NK-92 (cell line): ENCODE measurements around the gene ZNF701.
"Not testable (repeated sequence)": the region's sequence is repeated elsewhere in the genome, so short reads cannot be mapped to it uniquely, and the experiment has no call there.

ENCODE experiments used
- DNase-seq: peaks from one replicate; lab custom pipeline; 2025; ENCODE audit not compliant: unreplicated experiment; lab: John Stamatoyannopoulos, UW

Gene ZNF701

DNA sequence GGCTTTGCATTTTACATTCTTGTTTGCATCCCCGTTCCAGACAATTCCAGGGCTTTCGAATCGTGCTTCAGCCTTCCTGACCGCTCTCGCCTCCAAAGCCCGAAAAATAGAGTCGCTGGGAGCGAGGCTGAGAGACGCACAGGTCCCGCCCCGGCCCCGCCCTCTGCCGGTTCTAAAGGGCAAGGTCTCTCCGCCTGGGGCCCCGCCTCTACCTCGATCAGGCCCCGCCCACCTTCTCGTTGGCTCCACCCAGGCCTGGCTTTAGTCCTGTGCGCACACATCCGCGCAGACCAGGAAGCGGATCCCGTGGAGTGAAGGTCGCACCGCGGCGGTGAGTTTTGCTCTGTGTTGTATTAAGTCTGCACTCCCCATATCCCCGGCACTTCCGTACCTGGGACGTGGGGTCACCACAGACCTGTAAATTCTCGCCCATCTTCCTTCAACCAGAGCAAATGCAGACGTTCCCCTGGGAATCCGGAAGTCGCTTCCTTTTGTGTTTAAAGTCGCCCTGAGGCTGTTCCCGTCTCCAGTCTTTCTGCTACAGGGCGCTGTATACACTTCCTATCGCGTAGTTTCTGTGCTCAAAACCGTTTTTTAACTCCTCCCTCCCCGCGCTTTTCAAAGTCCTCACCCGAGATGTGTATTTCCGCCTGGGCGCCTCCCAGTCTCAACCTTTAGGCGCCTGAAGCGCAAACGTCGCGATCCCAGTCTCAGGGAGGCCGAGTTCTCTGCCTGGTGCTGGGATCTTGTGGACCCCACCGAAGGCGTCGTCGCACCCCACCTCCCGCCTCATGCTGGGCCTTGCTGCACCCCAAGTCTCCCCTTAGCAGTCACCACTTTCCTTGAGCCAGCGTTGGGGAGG is at the start of gene ZNF701:
Gene ZNF701 (plus strand): TSS at position 288 of the 862 bp plus-strand sequence. CDS start 3,861 bp downstream, outside the sequence.
- peak; percentile 56 for DNase-seq

DNA sequence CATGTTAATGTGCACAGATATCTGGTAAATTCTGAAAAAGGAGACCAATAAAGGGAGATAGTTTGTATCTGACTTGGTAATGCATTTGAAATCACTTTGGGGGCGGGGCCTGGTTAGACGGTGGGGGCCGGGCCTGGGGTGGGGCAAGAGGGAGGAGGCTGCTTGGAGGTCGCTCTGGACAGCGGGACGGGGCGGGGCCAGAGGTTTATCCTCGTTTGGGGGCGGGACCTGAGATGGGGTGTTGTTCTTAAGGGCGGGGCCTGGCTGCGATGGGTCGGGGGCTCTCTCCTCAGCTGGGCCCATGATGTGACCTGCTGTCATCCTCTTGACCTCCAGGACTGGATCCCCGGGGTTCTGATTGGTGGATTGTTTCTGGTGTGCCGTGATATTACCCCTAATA is 47.5 kb upstream of the ZNF701 start:
- DNase-seq, result no peak

DNA sequence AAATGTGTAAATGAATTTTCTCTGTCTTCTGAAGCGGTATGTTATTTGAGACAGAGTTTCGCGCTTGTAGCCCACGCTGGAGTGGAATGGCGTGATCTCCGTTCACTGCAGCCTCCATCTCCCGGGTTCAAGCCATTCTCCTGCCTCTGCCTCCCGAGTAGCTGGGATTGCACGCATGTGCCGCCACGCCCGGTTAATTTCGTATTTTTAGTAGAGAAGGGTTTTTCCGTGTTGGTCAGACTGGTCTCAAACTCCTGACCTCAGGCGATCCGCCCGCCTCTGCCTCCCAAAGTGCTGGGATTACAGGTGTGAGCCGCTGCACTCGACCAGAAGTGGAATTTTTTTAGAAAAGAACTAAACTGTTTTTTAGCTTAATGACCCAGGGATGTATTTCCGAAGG is 46.0 kb upstream of the ZNF701 start:
- DNase-seq, result no peak

DNA sequence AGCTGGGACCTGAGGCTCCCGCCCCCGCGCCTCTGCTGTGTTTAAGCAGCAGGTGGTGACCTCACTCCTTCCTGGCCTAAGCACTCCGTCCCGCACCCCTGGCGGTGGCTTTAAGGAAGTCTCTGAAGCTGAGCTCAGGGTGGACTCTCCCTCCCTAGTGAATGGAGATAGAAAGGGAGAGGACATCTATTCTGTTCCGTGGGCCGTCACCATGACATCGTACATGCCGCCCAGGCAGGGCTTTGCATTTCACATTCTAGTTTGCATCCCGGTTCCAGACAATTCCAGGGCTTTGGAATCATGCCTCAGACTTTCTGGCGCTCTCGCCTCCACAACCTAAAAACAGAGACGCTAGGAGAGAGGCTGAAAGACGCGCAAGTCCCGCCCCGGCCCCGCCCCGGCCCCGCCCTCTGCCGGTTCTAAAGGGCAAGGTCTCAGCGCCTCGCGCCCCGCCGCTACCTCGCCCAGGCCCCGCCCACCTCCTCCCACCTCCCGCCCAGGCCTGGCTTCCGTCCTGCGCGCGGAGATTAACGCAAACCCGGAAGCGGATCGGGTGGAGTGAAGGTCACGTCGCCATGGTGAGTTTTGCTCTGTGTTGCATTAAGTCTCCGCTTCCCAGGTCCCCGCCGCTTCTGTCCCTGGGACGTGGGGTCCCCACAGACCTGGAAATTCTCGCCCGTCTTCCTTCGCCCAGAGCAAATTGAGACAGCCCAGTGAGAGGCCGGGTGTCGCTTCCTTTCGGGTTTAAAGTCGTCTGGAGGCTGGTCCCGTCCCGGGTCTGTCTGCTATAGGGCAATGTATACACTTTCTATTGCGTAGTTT is 42.7 kb upstream of the ZNF701 start, which contains the start of gene ZNF808:
Gene ZNF808 (plus strand): TSS at position 535 of the 822 bp plus-strand sequence. CDS start 15,617 bp downstream, outside the sequence.
- peak; percentile 80 for DNase-seq

DNA sequence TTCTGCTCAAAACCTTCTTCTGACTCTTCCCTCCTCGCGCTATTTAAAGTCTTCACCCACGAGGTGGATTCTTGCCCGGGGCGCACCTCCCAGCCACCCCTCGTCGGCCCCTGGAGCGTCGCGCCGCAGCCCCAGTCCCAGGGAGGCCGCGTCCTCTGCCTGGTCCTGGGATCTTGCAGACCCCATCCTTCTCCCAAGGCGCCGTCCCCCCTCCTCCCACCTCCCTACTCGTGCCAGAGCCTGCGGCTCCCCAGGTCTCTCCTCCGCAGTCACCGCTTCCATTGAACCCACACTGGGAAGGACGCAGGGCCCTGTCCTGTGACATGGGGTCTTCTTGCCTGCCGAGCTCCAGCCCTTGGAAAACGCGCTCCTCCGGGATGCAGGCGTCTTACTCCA is 42.1 kb upstream of the ZNF701 start:
- no peak for DNase-seq

DNA sequence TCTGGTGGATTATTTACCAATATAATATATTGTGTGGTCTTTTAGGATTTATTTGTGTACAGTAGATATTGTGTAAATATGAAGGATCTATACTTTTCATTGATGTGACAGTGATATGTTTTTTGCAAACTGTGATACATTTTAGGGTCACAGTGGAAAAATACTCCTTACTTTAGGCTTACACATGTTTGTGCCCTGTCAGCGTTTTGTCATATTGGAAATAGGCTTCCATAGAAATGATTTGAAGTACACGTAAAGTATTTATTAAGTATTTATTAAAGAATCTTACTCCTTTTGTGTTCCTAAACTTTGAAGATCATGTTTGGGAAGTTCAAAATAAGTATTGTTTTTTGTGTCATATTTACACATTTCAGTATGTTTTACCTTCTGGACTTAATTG is 37.6 kb upstream of the ZNF701 start:
- no peak for DNase-seq

DNA sequence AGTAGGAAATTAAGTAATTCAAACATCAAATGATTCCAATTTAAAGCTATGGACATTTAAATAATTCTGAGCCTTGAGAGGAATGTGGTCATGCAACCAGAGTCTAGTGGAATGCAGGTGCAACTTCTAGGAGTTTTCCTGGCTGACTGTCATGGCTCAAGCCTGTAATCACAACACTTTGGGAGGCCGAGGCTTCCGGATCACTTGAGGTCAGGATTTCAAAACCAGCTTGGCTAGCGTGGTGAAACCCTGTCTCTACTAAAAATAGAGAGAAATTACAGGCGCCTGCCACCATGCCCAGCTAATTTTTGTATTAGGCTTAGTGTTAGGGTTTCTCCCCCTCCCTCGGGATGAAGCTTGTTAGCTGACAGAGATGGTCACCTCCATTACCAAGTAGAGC is 36.2 kb upstream of the ZNF701 start:
- no peak for DNase-seq

DNA sequence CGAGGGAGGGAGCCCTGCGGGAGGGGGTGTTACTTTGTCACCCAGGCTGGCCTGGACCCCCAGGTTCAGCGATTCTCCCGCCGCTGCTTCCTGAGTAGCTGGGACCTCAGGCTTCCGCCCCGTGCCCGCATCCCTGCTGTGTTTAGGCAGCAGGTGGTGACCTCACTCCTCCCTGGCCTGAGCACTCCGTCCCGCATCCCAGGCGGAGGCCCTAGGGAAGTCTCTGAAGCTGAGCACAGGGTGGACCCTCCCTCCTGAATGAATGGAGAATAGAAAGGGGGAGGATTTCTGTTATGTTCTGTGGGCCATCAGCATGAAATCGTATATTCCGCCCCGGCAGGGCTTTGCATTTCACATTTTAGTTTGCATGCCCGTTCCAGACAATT is 34.7 kb upstream of the ZNF701 start:
- not testable (repeated sequence) for DNase-seq

DNA sequence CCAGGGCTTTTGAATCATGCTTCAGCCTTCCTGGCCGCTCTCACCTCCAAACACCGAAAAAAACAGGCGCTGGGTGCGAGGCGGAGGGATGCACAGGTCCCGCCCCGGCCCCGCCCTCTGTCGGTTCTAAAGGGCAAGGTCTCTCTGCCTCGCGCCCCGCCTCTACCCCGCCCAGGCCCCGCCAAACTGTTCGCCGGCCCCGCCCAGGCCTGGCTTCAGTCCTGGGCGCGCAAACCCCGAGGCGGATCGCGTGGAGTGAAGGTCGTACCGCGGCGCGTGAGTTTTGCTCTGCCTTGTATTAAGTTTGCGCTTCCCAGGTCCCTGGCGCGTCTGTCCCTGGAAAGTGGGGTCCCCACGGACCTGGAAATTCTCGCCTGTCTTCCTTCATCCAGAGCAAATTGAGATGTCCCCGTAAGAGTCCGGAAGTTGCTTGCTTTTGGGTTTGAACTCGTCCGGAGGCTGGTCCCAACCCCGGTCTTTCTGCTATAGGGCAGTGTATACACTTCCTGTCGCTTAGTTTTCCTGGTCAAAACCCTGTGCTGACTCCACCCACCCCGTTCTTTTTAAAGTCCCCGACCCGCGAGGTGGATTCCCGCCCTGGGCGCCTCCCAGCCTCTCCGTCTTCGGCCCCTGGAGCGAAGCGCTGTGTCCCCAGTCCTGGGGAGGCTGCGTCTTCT is 34.2 kb upstream of the ZNF701 start:
- peak; percentile 28 for DNase-seq

DNA sequence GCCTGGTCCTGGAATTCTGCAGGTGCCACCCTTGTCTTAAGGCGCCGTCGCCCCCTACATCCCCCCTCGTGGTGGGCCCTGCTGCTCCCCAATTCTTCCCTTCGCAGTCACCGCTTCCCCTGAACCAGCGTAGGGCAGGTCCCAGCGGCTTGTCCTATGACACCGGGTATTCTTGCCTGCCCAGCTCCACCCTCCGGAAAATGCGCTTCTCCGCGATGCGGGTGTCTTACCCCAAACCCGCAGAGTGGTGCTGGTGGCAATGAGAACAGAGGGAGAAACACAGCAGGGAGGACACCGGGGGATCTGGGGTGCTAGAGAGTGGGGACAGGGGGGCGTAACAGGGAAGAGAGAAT is 33.7 kb upstream of the ZNF701 start:
- DNase-seq, result no peak

DNA sequence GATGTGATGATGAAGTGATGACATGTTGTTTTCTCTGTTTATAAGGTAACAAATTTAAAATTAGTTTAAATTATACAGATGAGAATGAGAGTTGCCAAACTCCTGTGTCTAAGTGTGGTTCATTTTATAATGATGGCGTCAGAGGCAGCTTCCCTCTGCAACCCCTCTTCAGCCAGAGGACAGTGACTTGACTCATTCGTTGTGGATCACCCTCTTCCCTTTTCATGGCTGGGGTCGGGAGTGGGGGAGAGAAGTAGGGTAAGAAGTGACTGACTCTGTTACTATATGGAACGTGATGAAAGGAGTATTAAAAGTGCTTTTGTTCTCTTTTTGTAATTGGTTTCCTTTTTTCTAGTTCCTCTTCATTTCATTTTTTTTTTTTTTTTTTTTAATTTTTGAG is 31.3 kb upstream of the ZNF701 start:
- not testable (repeated sequence) for DNase-seq

DNA sequence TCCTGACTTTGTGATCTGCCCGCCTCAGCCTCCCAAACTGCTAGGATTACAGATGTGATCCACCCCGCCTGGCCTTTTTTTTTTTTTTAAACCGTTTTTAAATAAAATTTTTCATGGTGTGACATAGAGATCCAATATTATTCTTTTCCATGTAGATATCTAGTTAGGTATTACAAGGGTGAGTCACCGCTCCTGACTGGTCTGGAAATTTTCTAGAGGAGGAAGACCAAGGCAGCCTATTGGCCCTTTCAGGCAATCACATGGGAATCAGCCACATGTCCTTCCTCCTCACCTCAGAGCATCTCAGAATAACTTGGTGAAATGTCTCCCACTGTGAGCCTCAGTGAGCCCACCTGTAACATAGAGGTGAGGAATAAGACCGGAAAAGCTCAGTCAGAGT is 28.9 kb upstream of the ZNF701 start:
- DNase-seq, result not testable (repeated sequence)

DNA sequence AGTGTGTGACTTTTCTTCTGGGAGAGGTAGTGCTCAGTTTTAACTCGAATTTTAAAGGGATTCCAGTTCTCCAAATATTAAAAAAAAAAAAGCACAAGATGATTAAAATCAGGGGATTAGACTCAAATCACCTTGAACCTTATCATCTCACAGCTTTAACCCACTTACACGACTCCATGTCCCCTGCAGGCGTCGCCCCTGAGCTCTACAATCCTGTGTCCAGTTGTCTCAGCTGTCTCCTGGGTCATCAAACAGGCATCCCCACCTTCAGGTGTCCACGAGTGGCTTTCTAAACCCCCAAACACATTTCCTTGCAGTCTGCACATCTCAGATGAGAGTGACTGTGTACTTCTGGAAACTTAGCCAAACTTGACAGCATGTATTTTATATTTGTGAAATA is 28.5 kb upstream of the ZNF701 start:
- no peak for DNase-seq

DNA sequence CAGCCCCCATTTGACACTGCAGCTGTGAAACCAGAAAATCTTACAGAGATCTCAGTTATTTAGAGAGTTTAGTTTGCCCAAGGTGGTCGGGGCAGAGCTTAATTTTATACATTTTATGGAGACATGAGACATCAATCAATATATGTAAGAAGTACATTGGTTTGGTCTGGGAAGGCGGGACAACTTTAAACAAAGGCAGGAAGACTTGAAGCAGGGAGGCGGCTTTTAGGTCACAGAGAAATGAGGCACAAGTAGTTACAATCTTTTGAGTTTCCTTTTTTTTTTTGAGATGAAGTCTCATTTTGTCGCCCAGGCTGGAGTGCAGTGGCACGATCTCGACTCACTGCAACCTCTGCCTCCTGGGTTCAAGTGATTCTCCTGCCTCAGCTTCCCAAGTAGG is 27.5 kb upstream of the ZNF701 start:
- DNase-seq, result not testable (repeated sequence)

DNA sequence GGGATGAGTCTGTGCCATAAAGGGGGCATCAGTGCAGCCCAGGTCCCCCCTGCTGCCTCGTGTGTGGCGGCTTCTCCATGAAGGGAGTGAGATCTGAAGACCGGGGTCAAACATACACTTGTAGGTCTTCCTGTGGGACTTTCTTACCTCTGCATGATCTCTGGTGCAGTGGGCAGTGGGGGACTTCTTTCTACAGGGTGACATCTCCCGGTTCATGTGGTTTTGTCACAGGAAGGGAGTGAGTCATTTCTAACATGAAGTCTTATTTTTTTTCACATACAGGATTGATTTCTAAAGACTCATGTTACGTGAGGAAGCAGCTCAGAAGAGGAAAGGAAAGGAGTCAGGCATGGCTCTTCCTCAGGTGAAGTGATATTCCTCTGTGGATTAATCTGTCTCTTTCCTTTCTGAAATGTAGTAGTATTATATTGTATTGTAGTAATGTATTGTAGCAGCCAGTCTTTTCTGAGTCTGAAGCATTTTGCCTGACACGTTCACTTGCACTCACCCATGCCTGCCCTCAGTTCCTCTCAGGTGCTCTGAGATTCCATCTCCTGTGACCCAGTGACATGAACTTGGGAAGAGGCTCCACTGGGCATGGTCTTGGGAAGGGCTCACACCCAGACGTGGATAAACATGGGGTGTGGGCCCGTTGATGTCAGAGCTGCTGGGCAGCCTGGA is 27.0 kb upstream of the ZNF701 start:
- DNase-seq, result no peak

DNA sequence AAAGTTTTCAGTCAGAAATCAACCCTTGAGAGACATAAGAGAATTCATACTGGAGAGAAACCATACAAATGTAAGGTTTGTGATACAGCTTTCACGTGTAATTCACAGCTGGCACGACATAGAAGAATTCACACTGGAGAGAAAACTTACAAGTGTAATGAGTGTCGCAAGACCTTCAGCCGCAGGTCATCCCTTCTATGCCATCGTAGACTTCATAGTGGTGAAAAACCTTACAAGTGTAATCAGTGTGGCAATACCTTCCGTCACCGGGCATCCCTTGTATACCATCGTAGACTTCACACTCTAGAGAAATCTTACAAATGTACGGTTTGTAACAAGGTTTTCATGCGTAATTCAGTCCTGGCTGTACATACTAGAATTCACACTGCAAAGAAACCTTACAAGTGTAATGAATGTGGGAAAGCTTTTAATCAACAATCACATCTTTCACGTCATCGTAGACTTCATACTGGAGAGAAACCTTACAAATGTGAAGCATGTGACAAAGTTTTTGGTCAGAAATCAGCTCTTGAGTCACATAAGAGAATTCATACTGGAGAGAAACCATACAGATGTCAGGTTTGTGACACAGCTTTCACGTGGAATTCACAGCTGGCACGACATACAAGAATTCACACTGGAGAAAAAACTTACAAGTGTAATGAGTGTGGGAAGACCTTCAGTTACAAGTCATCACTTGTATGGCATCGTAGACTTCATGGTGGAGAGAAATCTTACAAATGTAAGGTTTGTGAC is 15.7 kb upstream of the ZNF701 start:
- no peak for DNase-seq

DNA sequence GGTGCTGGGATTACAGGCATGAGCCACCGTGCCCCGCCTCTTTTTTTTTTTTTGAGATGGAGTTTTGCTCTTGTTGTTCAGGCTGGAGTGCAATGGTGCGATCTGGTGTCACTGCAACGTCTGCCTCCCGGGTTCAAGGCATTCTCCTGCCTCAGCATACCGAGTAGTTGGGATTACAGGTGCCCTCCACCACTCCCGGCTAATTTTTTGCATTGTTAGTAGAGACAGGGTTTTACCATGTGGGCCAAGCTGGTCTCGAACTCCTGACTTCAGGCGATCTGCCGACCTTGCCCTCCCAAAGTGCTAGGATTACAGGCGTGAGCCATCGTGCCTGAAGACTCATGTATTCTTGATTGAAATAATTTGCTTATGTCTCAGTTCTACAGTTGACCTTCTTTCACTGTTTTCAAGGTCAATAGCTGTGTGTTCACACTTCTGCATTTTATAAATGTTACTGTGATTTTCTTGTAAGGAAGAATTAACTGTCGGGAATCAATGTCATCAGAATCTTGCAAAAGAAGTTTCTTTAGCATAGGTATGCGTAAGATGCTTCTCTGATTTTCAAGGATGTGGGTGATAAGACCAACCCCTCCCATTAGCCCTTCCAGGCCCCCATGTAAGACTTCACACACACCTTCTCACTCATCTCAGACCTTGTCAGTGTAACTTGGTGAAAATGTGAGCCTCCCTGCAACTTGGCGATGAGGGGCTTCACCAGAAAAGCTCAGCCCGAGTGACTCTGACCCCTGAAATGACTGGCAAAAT is 12.7 kb upstream of the ZNF701 start:
- DNase-seq, result no peak

DNA sequence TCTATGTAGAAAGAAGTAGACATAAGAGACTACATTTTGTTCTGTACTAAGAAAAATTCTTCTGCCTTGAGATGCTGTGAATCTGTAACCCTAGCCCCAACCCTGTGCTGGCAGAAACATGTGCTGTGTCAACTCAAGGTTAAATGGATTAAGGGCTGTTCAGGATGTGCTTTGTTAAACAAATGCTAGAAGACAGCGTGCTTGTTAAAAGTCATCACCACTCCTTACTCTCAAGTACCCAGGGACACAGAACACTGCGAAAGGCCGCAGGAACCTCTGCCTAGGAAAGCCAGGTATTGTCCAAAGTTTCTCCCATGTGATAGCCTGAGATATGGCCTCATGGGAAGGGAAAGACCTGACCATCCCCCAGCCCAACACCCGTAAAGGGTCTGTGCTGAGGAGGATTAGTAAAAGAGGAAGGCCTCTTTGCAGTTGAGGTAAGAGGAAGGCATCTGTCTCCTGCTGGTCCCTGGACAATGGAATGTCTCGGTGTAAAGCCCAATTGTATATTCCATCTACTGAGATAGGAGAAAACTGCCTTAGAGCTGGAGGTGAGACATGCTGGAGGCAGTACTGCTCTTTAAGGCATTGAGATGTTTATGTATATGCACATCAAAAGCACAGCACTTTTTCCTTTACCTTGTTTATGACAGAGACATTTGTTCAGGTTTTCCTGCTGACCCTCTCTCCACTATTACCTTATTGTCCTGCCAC is 11.2 kb upstream of the ZNF701 start:
- DNase-seq, result not testable (repeated sequence)

DNA sequence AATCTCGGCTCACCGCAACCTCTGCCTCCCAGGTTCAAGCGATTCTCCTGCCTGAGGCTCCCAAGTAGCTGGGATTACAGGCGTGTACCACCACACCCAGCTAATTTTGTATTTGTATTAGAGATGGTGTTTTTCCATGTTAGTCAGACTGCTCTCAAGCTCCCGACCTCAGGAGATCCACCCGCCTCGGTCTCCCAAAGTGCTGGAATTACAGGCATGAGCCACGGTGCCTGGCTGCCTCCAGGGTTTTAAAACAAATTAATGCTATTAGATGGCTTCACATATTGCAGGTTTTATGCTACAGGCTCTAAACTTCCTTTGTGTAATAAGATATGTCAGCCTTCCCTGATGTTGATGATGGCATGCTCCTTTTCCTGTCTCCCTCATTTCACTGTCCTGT is 8.5 kb upstream of the ZNF701 start:
- not testable (repeated sequence) for DNase-seq
